Measurements from ENCODE around the gene OLIG1. TPM values are rescaled to one million over a fixed set of nuclear protein-coding genes. Genes with fewer than 3 reads are reported as not detected.

The OLIG1 gene
- total RNA-seq, 1 donor from 2014 or later = not detected

DNA sequence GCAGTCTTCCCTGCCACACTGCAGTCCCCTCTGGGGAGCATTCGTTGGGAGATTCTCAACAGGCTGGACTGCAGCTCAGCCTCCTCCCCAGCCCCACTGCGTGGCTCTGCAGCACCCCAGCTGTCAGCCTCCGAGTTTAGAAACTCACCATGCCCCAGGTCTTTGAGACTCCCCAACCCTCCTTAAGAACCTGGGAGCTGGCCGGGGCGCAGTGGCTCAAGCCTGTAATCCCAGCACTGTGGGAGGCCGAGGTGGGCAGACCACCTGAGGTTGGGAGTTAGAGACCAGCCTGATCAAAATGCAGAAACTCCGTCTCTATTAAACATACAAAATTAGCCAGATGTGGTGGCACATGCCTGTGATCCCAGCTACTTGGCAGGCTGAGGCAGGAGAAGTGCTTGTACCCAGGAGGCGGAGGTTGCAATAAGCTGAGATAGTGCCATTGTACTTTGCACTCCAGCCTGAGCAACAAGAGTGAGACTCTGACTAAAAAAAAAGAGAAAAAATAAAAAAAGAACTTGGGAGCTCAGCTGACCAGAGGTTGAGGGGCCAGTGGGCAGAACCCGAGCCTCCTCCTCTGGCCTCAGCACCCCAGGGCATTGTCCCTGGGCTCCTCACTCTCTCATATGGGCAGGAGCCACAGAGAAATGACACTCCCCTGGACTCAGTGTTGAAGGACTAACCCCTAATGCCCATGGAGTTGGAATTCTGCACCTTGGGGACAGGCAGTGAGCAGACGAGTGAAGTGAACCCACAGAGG lies 38.6 kb upstream of the OLIG1 start:
- DNase-seq = no peak

DNA sequence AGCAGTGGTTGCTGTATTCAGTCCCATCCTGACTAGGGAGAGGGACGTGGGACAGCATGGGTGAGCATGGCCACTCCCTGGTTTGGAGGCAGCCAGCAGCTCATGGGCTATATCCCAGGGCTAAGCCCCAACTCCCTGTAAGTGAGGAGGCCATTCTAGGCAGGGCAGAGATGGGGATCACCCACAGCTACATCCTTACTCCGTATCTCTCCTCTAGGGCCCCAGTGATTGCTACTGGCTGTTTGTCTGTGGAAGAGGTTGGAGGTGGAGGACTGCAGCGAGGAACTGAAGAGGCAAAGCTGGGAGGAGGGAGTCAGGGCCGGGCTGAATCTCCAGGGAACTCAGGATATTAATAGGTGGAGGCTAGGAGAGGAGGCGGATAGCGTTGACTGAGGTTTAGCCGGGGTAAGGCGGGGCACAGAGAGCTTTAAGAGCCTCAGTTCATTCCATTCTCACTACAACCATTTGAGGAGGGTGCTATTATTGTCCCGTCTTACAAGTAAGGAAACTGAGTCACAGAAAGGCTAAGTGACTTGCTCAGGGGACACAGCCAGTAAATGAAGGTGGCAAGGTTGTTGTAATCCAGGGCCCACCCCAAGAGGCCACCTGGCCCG lies 37.4 kb upstream of the OLIG1 start:
- DNase-seq = no peak

GRCh38 chr21:33033094-33033951 lies 36.6 kb upstream of the OLIG1 start:
- no peak for DNase-seq

- no peak for DNase-seq
Measured at GRCh38 chr21:33033961-33034413, 36.0 kb upstream of the OLIG1 start.

- DNase-seq = no peak
Measured at GRCh38 chr21:33035147-33035546, 34.8 kb upstream of the OLIG1 start.

DNA sequence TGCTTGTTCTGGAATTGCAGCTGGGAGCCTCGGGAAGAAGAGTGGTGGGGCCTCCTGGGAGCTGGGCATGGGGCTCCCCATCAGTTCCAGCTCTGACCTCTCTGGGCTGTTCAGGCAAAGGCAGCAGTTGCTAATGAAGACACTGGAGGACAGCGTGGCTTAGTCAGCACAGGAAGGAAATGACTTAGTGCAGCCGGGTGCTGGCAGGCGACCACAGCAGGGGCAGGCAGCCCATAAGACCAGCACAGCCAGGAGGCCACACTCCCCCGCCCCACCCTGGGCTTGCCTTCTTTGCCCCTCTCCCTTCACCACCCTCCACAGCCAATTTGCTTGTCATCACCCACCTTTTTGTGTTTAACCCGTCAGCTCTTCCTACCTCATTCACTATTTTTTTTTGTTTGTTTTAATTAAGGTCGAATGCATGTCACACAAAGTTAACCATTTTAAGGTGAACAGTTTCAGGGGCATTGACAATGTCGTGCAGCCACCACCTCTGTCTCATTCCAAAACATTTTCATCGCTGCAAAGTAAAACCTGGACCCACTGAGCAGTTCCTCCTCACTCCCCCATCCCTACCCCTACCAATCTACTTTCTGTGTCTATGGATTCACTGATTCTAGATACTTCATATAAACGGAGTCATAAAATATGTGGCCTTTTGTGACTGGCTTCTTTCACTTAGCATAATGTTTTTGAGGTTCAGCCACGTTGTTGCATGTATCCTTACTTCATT lies 33.3 kb upstream of the OLIG1 start:
- DNase-seq = peak; percentile 85

DNA sequence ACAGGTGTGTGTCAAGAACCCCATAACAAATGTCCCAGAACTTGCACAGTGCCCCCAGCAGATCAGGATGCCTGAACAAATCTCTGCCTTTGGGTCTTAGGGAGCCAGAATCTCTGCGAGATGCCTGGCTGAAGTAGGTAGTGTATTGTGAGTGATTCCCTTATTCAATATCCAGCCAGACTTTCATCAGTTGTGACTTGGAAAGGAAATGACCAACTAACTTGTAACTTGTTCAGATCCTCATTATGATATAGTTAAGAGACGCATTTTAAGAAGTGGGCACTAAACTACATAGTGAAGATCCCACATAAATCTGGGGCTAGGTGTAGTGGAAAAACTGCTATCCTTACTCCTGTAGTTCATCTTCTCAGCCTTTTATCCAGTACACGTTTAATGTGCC lies 32.4 kb upstream of the OLIG1 start:
- no peak for DNase-seq

GRCh38 chr21:33039536-33039935 lies 30.4 kb upstream of the OLIG1 start:
- DNase-seq = no peak

- DNase-seq = no peak
Measured at GRCh38 chr21:33040215-33040614, 29.7 kb upstream of the OLIG1 start.

DNA sequence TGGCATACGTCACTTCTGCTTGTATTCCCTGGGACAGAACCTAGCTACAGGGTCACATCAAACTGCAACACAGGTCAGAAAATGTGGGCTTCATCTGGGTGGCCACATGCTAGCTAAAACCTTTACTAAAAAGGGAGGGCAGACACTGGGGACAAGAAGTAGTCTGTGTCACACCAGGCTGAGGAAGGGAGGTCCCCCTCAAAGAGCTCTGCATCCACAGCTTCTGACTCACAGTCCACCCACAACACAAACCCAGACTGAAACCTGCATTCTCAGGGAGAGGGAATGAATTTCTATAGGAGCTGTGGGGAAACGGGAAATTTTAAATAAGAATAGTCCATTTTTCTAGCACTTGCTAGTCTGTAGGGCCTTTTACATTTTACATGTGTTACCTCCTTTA lies 28.0 kb upstream of the OLIG1 start:
- no peak for DNase-seq

DNA sequence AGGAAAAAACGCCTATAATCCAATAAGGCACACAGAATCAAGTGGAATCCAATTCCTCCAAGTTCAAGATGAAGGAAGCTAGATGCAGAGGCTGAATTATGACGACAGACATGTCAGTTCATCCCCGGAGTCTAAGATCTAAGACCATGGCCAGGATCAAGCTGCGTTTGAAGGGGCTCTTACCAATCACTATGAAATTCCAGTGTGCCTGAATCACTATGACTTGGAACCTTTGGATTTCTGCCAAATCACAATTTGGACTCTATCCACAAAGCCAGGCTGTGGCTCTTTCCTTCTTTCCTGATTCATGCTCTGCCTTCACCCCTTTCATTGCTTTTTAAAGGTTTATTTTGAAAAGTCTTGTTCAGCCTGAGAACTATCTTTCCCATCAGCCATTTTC lies 27.1 kb upstream of the OLIG1 start:
- DNase-seq = peak; percentile 75

GRCh38 chr21:33046455-33046854 lies 23.5 kb upstream of the OLIG1 start:
- DNase-seq = no peak

GRCh38 chr21:33047231-33047630 lies 22.7 kb upstream of the OLIG1 start:
- DNase-seq = no peak

DNA sequence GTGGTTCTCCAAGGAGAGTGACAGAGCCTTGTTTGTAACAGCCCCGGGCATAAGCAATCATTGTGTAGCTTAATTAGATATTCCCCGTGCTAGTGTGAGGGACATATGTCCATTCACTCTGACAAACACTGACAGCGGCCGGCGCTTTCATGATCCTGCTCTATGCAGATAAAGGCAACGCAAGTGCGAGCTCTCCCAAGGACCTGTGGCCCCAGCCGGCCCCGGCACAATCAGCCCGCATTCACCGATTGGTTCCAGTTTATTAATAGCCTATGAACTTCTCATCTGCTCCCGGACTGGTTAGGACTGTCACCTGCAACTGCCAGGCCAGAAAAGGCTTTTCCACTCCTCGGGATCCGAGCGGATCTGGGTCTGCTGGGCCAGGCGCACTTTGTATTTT lies 18.0 kb upstream of the OLIG1 start:
- no peak for DNase-seq

GRCh38 chr21:33053951-33054350 lies 16.0 kb upstream of the OLIG1 start:
- DNase-seq = no peak

DNA sequence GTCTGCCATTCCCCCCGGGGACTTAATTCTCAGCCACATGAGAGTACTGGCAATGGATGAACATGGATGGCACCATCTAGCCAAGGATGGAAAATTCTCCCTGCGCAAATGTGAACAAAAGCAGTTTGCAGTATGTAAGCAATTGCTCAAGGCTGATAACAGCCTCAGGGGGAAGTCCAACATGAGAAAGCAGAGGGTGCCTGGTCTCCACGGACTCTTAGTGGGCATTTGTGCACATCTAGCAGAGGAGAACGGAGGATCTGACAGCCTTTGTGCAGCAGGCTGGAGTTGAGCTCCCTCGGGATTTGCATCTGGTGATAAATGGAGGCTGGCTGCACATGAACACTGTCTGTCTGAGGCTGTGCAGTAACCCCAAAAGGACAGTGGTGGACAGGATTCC lies 13.9 kb upstream of the OLIG1 start:
- DNase-seq = no peak

- no peak for DNase-seq
Measured at GRCh38 chr21:33057385-33057940, 12.5 kb upstream of the OLIG1 start.

DNA sequence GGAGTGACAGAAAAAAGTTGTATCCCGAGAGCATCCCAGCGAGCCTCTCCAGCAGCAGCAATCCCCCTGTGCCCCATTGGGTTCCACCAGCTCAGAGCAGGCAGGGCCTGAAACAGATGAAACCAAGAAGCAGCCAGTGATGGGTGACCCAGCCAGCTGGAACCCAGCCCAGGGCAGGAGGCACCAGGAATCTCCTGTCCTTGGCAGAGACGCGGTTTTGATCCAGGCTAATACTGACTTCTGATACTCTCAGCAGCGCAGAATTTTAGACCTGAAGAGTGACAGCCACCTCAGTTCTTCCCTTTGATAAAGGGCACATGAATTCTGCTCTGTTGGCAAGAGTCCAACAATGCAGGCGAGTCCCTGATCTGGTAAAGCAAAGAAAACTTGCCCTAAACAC lies 11.4 kb upstream of the OLIG1 start:
- no peak for DNase-seq

DNA sequence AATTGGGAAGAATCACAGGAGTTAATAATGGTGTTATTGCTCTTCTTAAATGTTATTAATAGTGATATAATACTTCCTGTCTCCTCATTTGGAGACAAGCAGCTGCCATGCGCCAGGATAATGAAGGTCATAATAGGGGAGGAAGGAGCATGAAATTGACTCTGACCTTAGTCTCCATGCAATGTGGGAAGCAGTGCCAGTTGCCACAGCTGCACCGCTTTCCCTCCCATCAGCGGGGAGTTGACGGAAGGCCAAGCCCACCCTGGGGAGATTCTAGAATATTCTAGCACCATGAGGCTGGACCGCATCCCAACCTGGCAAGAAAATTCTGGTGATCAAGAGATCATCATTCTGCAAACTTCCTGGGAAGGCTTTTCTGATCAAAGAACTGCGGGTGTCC lies 11.0 kb upstream of the OLIG1 start:
- no peak for DNase-seq

- DNase-seq = no peak
Measured at GRCh38 chr21:33059380-33059841, 10.5 kb upstream of the OLIG1 start.

DNA sequence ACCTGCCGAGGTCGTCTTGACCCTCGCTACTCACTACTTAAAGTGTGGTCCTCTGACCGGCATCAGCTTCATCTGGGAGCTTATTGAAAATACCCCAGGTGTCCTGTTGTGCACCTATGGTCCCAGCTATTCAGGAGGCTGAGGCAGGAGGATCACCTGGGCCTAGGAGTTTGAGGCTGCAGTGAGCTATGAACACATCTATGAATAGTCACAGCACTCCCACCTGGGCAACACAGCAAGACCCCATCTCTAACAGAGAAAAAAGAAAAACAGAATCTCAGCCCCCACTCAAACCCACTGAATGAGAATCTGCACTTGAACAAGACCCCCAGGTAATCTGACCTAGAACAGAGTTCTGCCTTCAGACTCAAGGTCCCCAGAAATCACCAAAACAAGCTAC lies 8.7 kb upstream of the OLIG1 start:
- DNase-seq = no peak

DNA sequence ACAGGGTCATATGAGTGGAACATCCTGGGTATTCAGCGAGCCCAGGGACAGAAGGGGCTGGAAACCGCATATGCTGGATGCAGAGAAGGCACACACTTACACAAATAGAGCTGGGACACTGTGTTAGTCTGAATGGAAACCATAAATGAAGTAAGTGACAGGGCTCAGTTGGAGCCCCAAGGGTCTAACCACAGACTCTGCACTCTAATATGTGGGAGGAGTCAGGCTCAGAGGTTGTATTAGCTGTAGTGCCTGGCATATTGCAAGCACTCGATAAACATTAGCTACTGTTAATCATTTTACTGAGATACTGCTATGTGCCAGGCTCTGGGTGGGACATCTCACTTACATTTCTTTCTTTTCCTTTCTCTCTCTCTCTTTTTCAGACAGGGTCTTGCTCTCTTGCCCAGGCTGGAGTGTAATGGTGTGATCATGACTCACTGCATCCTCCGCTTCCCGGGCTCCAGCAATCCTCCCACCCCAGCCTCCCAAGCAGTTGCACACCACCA lies 6.5 kb upstream of the OLIG1 start:
- DNase-seq = no peak

Measured in dermis blood vessel endothelial cell (primary cell).